Neural progenitor cell (in vitro differentiated cells): ENCODE measurements around the gene ZBTB49. TPM values are rescaled to one million over a fixed set of nuclear protein-coding genes. Genes with fewer than 3 reads are reported as not detected.

Source experiments
- DNase-seq: peaks from one replicate; pipeline ENCODE4 v3.0.0-alpha.2; 2016; ENCODE audit warnings: low spot score
- H2AFZ ChIP-seq: fragments of 200-600 bp; sonication (generic); replicated peaks from 2 replicates; pipeline ENCODE4 v1.6.1; 2016; ENCODE audit warnings: antibody characterized with exemption
- H3F3A ChIP-seq: fragments of 200-600 bp; sonication (generic); 2 replicates; pipeline ENCODE4 v1.6.1; 2016; ENCODE audit warnings: antibody characterized with exemption, low read depth
- H3K27ac ChIP-seq: fragments of 200-600 bp; sonication (generic); 2 replicates; pipeline ENCODE4 v1.5.1; 2016; ENCODE audit warnings: mild to moderate bottlenecking
- H3K27me3 ChIP-seq: fragments of 200-600 bp; sonication (generic); 2 replicates; pipeline ENCODE4 v1.6.1; 2016; ENCODE audit warnings: mild to moderate bottlenecking, moderate library complexity
- H3K36me3 ChIP-seq: fragments of 200-600 bp; sonication (generic); 2 replicates; pipeline ENCODE4 v1.5.1; 2016
- H3K4me1 ChIP-seq: fragments of 200-600 bp; sonication (generic); 2 replicates; pipeline ENCODE4 v1.6.1; 2016; ENCODE audit warnings: mixed run types
- H3K4me2 ChIP-seq: fragments of 200-600 bp; sonication (generic); 2 replicates; pipeline ENCODE4 v1.6.1; 2016
- H3K4me3 ChIP-seq: fragments of 200-600 bp; sonication (generic); 2 replicates; pipeline ENCODE4 v1.5.1; 2016
- H3K79me2 ChIP-seq: fragments of 200-600 bp; sonication (generic); 2 replicates; pipeline ENCODE4 v1.6.1; 2016; ENCODE audit warnings: low read depth
- H3K9ac ChIP-seq: fragments of 200-600 bp; sonication (generic); 2 replicates; pipeline ENCODE4 v1.6.1; 2016
- H3K9me3 ChIP-seq: fragments of 200-600 bp; sonication (generic); 2 replicates; pipeline ENCODE4 v1.5.1; 2016; ENCODE audit warnings: low read depth
- H4K20me1 ChIP-seq: fragments of 200-600 bp; sonication (generic); 2 replicates; pipeline ENCODE4 v1.6.1; 2016; ENCODE audit warnings: low read depth
- H3K27ac Mint-ChIP-seq: 3 replicates; pipeline ENCODE4 v1.8.0; 2021; ENCODE audit warnings: mixed read lengths
- H3K27me3 Mint-ChIP-seq: 2 replicates; pipeline ENCODE4 v1.8.0; 2022; ENCODE audit warnings: low read depth, mild to moderate bottlenecking, inconsistent platforms, moderate library complexity, mixed read lengths; ENCODE audit not compliant: insufficient read depth
- H3K36me3 Mint-ChIP-seq: 3 replicates; pipeline ENCODE4 v1.8.0; 2021; ENCODE audit warnings: mixed read lengths
- H3K4me1 Mint-ChIP-seq: 3 replicates; pipeline ENCODE4 v1.8.0; 2021; ENCODE audit warnings: mixed read lengths
- H3K4me3 Mint-ChIP-seq: 3 replicates; pipeline ENCODE4 v1.8.0; 2021; ENCODE audit warnings: mild to moderate bottlenecking, moderate library complexity, mixed read lengths
- H3K9me3 Mint-ChIP-seq: 3 replicates; pipeline ENCODE4 v1.8.0; 2020; ENCODE audit warnings: mixed read lengths
- EZH2 ChIP-seq: fragments of 200-600 bp; sonication (generic); IDR thresholded peaks from 2 replicates; pipeline ENCODE4 v1.6.1; 2017; ENCODE audit warnings: antibody characterized with exemption, mild to moderate bottlenecking, moderate library complexity
- EZH2phosphoT487 ChIP-seq: fragments of 200-600 bp; sonication (generic); IDR thresholded peaks from 2 replicates; pipeline ENCODE4 v1.6.1; 2017; ENCODE audit warnings: antibody characterized with exemption
- total RNA-seq: library from RNA; depleted of rRNA; stranded (reverse); fragments of >200 nt; gene quantifications from 2 replicates; pipeline ENCODE4 v1.2.3, GENCODE V29; 2015; ENCODE audit warnings: low replicate concordance
- TF ChIP-seq, protein P1 (sequence below): fragments of 200-600 bp; sonication (generic); IDR thresholded peaks from 2 replicates; pipeline ENCODE4 v1.5.1; 2017; ENCODE audit warnings: antibody characterized with exemption, mild to moderate bottlenecking

Gene ZBTB49
- total RNA-seq, 1 donor from 2014 or later, result 20.2 TPM

DNA sequence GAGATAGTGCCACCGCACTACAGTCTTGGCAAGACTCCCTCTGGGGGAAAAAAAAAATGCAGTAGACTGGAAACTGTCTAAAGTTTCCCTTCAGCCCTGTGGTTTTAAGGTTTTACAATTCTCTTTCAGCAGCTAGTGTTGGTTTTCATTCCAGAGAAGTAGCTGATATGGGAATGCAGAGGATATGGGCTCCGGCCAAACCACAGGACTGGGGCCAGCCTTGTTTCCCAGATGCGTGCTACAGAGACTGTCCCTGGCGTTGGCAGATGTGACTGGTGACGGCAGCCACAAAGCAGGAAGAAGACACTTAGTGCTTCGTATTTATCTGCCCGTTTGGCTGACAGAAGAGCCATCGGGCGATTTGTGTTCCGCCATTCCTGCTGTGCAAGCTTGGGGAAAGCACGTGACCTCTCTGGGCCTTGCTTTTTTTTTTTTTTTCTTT, 43.2 kb downstream of the ZBTB49 start:
- peaks cover 2% of the 10 kb centered on the region for H3K9me3 Mint-ChIP-seq
- no peaks in the 10 kb centered on the region for H3K9me3 ChIP-seq
- TF ChIP-seq EZH2phosphoT487 (no peak), EZH2 (no peak)
- TF ChIP-seq, protein P1, sequence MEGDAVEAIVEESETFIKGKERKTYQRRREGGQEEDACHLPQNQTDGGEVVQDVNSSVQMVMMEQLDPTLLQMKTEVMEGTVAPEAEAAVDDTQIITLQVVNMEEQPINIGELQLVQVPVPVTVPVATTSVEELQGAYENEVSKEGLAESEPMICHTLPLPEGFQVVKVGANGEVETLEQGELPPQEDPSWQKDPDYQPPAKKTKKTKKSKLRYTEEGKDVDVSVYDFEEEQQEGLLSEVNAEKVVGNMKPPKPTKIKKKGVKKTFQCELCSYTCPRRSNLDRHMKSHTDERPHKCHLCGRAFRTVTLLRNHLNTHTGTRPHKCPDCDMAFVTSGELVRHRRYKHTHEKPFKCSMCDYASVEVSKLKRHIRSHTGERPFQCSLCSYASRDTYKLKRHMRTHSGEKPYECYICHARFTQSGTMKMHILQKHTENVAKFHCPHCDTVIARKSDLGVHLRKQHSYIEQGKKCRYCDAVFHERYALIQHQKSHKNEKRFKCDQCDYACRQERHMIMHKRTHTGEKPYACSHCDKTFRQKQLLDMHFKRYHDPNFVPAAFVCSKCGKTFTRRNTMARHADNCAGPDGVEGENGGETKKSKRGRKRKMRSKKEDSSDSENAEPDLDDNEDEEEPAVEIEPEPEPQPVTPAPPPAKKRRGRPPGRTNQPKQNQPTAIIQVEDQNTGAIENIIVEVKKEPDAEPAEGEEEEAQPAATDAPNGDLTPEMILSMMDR, result no peak
- no peak overlapping the region for H3K27ac Mint-ChIP-seq
- no peaks in the 10 kb centered on the region for H3K4me1 ChIP-seq
- no peak for DNase-seq
- H4K20me1 ChIP-seq, result no peaks in the 10 kb centered on the region
- peaks cover 6% of the 10 kb centered on the region for H3K27me3 Mint-ChIP-seq
- no peak overlapping the region for H3K9ac ChIP-seq
- no peaks in the 10 kb centered on the region for H3K36me3 Mint-ChIP-seq
- no peak overlapping the region for H3K4me3 ChIP-seq
- peaks cover 13% of the 10 kb centered on the region for H3K27me3 ChIP-seq
- no peaks in the 10 kb centered on the region for H3F3A ChIP-seq
- H3K27ac ChIP-seq, result no peak overlapping the region
- H3K36me3 ChIP-seq, result no peaks in the 10 kb centered on the region
- no peaks in the 10 kb centered on the region for H3K79me2 ChIP-seq
- no peak overlapping the region for H3K4me3 Mint-ChIP-seq
- H3K4me2 ChIP-seq, result no peak overlapping the region
- H3K4me1 Mint-ChIP-seq, result peaks cover 5% of the 10 kb centered on the region
- no peak overlapping the region for H2AFZ ChIP-seq

- Mint-ChIP-seq H3K27me3 (peaks cover 6% of the 10 kb centered on the region), H3K27ac (no peak overlapping the region), H3K4me3 (no peak overlapping the region), H3K36me3 (no peaks in the 10 kb centered on the region), H3K4me1 (peaks cover 5% of the 10 kb centered on the region), H3K9me3 (peaks cover 2% of the 10 kb centered on the region)
- peak; percentile 77 for DNase-seq
- no peaks in the 10 kb centered on the region for H4K20me1 ChIP-seq
- H2AFZ ChIP-seq, result no peak overlapping the region
- H3K4me3 ChIP-seq, result no peak overlapping the region
- H3K79me2 ChIP-seq, result no peaks in the 10 kb centered on the region
- H3K9ac ChIP-seq, result no peak overlapping the region
- no peaks in the 10 kb centered on the region for H3K36me3 ChIP-seq
- H3K27ac ChIP-seq, result no peak overlapping the region
- no peak overlapping the region for H3K4me2 ChIP-seq
- TF ChIP-seq, protein P1, result peak; percentile 83
- TF ChIP-seq EZH2, result no peak
- no peaks in the 10 kb centered on the region for H3K4me1 ChIP-seq
- H3F3A ChIP-seq, result no peaks in the 10 kb centered on the region
- H3K9me3 ChIP-seq, result no peaks in the 10 kb centered on the region
- peaks cover 13% of the 10 kb centered on the region for H3K27me3 ChIP-seq
Measured at GRCh38 chr4:4334798-4335520, 44.9 kb downstream of the ZBTB49 start.

GRCh38 chr4:4338210-4339001, 48.4 kb downstream of the ZBTB49 start:
- no peaks in the 10 kb centered on the region for H3K9me3 Mint-ChIP-seq
- no peaks in the 10 kb centered on the region for H3K36me3 ChIP-seq
- H3K9ac ChIP-seq, result no peak overlapping the region
- H3K27me3 Mint-ChIP-seq, result peaks cover 3% of the 10 kb centered on the region
- H3K4me3 ChIP-seq, result no peak overlapping the region
- no peak overlapping the region for H3K4me2 ChIP-seq
- no peak for DNase-seq
- no peaks in the 10 kb centered on the region for H3K4me1 ChIP-seq
- no peaks in the 10 kb centered on the region for H3K79me2 ChIP-seq
- H3K4me3 Mint-ChIP-seq, result no peak overlapping the region
- no peak overlapping the region for H3K27ac ChIP-seq
- peaks cover 7% of the 10 kb centered on the region for H3K4me1 Mint-ChIP-seq
- H4K20me1 ChIP-seq, result no peaks in the 10 kb centered on the region
- no peak overlapping the region for H3K27ac Mint-ChIP-seq
- no peaks in the 10 kb centered on the region for H3K36me3 Mint-ChIP-seq
- TF ChIP-seq EZH2 (no peak), EZH2phosphoT487 (no peak)
- TF ChIP-seq, protein P1, result no peak
- H3F3A ChIP-seq, result no peaks in the 10 kb centered on the region
- H3K9me3 ChIP-seq, result no peaks in the 10 kb centered on the region
- no peak overlapping the region for H2AFZ ChIP-seq
- H3K27me3 ChIP-seq, result peaks cover 13% of the 10 kb centered on the region
